Measurements from ENCODE around the gene FIG4. TPM values are rescaled to one million over a fixed set of nuclear protein-coding genes. Genes with fewer than 3 reads are reported as not detected.
A peak's percentile ranks its signal among the peaks of the same experiment; 100 is the strongest.
"Not testable (repeated sequence)": the region's sequence is repeated elsewhere in the genome, so short reads cannot be mapped to it uniquely, and the experiment has no call there.

The FIG4 gene
- polyA plus RNA-seq, 3 donors: 27.2 to 65.3 (median 53.7) TPM

- peaks cover 0 to 1% (median 0%) of the 10 kb centered on the region in 3 donors for H3K27me3 Mint-ChIP-seq (ENCODE audit: low read depth in 3 of 3)
- H4K20me1 ChIP-seq (ENCODE audit: insufficient read depth, low read length): no peaks in the 10 kb centered on the region
- peaks cover 46% of the 10 kb centered on the region for H3K4me1 Mint-ChIP-seq
- no peaks in the 10 kb centered on the region for H3K79me2 ChIP-seq (ENCODE audit: insufficient read depth, low read length)
- H3K4me2 ChIP-seq (replicated peaks; ENCODE audit: extremely low read depth, low read length, poor library complexity, severe bottlenecking): peak overlapping the region; percentile 5
- peak in 2 of 3 donors; percentile 29 to 31 for DNase-seq
- H2AFZ ChIP-seq (ENCODE audit: insufficient read depth, low read depth, low read length, poor library complexity, severe bottlenecking): no peak overlapping the region
- H3K36me3 Mint-ChIP-seq: peaks cover 21 to 32% of the 10 kb centered on the region in 2 donors
- H3K9ac ChIP-seq (ENCODE audit: insufficient read depth, low read length, poor library complexity, severe bottlenecking): no peak overlapping the region
- H3K27me3 ChIP-seq (ENCODE audit: control insufficient read depth in 2 of 2, insufficient read depth in 2 of 2, low read length in 2 of 2): no peaks in the 10 kb centered on the region
- no peak for TF ChIP-seq CTCF (IDR thresholded peaks at IDR 0.05)
- H3K27ac Mint-ChIP-seq: peak overlapping the region; percentile 95 to 100 (median 99)
- H3K9me3 ChIP-seq (replicated peaks in 1 of 2; ENCODE audit: control insufficient read depth in 1 of 2, insufficient read depth in 1 of 2, low read length in 2 of 2): no peaks in the 10 kb centered on the region
- peak overlapping the region; percentile 33 to 94 for H3K27ac ChIP-seq (ENCODE audit: low read depth in 1 of 2, low read length in 2 of 2)
- peak overlapping the region in 1 of 3 experiments; percentile 26 for H3K4me3 ChIP-seq (replicated peaks in 1 of 3; ENCODE audit: low read depth in 2 of 3, low read length in 3 of 3)
- peaks cover 0 to 5% (median 3%) of the 10 kb centered on the region in 7 donors for H3K9me3 Mint-ChIP-seq
- peaks cover 21 to 32% of the 10 kb centered on the region in 2 donors for H3K36me3 ChIP-seq (replicated peaks in 1 of 2; ENCODE audit: control insufficient read depth in 1 of 2, insufficient read depth in 2 of 2, low read length in 2 of 2)
- peaks cover 50 to 56% of the 10 kb centered on the region in 2 donors for H3K4me1 ChIP-seq (ENCODE audit: control insufficient read depth in 1 of 2, insufficient read depth in 2 of 2, low read length in 2 of 2)
- 100% methylated on average over 2 of the region's 5 CpGs for WGBS (ENCODE audit: insufficient coverage)
- intact Hi-C loops (cut with micrococcal nuclease): loop anchor here (5.0 to 10.0 kb wide), 4 partner anchors 78 to 1804 kb away; partner anchors contain the start of genes AK9 (in 1 of the 2) and FIG4 (in 1 of the 2)
- peak overlapping the region in 1 of 2 donors; percentile 1 for H3K4me3 Mint-ChIP-seq
These were observed 79.7 kb downstream of the FIG4 start for GRCh38 chr6:109770779-109771178.

- H3K9ac ChIP-seq (ENCODE audit: insufficient read depth, low read length, poor library complexity, severe bottlenecking): peak overlapping the region; percentile 29
- H3K79me2 ChIP-seq (ENCODE audit: insufficient read depth, low read length); H2AFZ ChIP-seq (ENCODE audit: insufficient read depth, low read depth, low read length, poor library complexity, severe bottlenecking); H3K9me3 Mint-ChIP-seq; H4K20me1 ChIP-seq (ENCODE audit: insufficient read depth, low read length); H3K27me3 Mint-ChIP-seq (ENCODE audit: low read depth in 3 of 3); H3K9me3 ChIP-seq (replicated peaks in 1 of 2; ENCODE audit: control insufficient read depth in 1 of 2, insufficient read depth in 1 of 2, low read length in 2 of 2); H3K27me3 ChIP-seq (ENCODE audit: control insufficient read depth in 2 of 2, insufficient read depth in 2 of 2, low read length in 2 of 2): not testable (repeated sequence)
- H3K4me1 ChIP-seq (ENCODE audit: control insufficient read depth in 1 of 2, insufficient read depth in 2 of 2, low read length in 2 of 2): peaks cover 55 to 63% of the 10 kb centered on the region in 2 donors
- H3K4me3 ChIP-seq (replicated peaks in 1 of 3; ENCODE audit: low read depth in 2 of 3, low read length in 3 of 3): peak overlapping the region in 1 of 3 experiments; percentile 39
- peaks cover 12 to 23% of the 10 kb centered on the region in 2 donors for H3K36me3 Mint-ChIP-seq
- H3K4me1 Mint-ChIP-seq: peaks cover 52% of the 10 kb centered on the region
- 43% methylated on average over 1 of the region's 7 CpGs for WGBS (ENCODE audit: insufficient coverage)
- H3K27ac Mint-ChIP-seq: peak overlapping the region; percentile 95 to 100 (median 99)
- peak overlapping the region in 1 of 2 donors; percentile 84 for H3K4me3 Mint-ChIP-seq
- peak; percentile 69 to 90 (median 86) for DNase-seq
- H3K36me3 ChIP-seq (replicated peaks in 1 of 2; ENCODE audit: control insufficient read depth in 1 of 2, insufficient read depth in 2 of 2, low read length in 2 of 2): peaks cover 9 to 19% of the 10 kb centered on the region in 2 donors
- peak overlapping the region; percentile 90 to 94 for H3K27ac ChIP-seq (ENCODE audit: low read depth in 1 of 2, low read length in 2 of 2)
- intact Hi-C loops (cut with micrococcal nuclease): loop anchor here (5.0 to 10.0 kb wide), 4 partner anchors 80 to 1803 kb away; partner anchors contain the start of genes AK9 (in 1 of the 2) and FIG4 (in 1 of the 2)
- peak overlapping the region; percentile 32 for H3K4me2 ChIP-seq (replicated peaks; ENCODE audit: extremely low read depth, low read length, poor library complexity, severe bottlenecking)
These were observed 81.1 kb downstream of the FIG4 start for GRCh38 chr6:109771939-109772755.
